ENCODE measurements around the gene SH3BP5L.

The SH3BP5L gene

GRCh38 chr1:248840946-248841345, 15.2 kb upstream of the SH3BP5L start:
- peak in 1 of 2 donors; percentile 73 for DNase-seq (ENCODE audit: low read depth in 2 of 2)
- H3K4me3 ChIP-seq (replicated peaks in 1 of 2; ENCODE audit: low read depth in 2 of 2, low read length in 2 of 2): no peak overlapping the region
- TF ChIP-seq CTCF (IDR thresholded peaks at IDR 0.05; ENCODE audit: low read depth, low read length): no peak

- TF ChIP-seq CTCF (IDR thresholded peaks at IDR 0.05; ENCODE audit: low read depth, low read length): no peak
- peak overlapping the region; percentile 80 to 87 for H3K4me3 ChIP-seq (replicated peaks in 1 of 2; ENCODE audit: low read depth in 2 of 2, low read length in 2 of 2)
- DNase-seq (ENCODE audit: low read depth in 2 of 2): no peak
Measured at GRCh38 chr1:248839168-248839555, 13.4 kb upstream of the SH3BP5L start.

GRCh38 chr1:248838357-248839167, 12.8 kb upstream of the SH3BP5L start:
- no peak for TF ChIP-seq CTCF (IDR thresholded peaks at IDR 0.05; ENCODE audit: low read depth, low read length)
- peak; percentile 87 to 92 for DNase-seq (ENCODE audit: low read depth in 2 of 2)
- H3K4me3 ChIP-seq (replicated peaks in 1 of 2; ENCODE audit: low read depth in 2 of 2, low read length in 2 of 2): peak overlapping the region; percentile 80 to 87

GRCh38 chr1:248837781-248838356, 12.2 kb upstream of the SH3BP5L start, which contains the start of gene ZNF672:
Gene ZNF672 (plus strand): TSS chr1:248838224. CDS start chr1:248847275, 9,051 bp downstream.
- TF ChIP-seq CTCF (IDR thresholded peaks at IDR 0.05; ENCODE audit: low read depth, low read length): no peak
- DNase-seq (ENCODE audit: low read depth in 2 of 2): peak; percentile 98 to 99
- peak within 1 kb of the TSS; percentile 80 to 87 for H3K4me3 ChIP-seq (replicated peaks in 1 of 2; ENCODE audit: low read depth in 2 of 2, low read length in 2 of 2)

- peak overlapping the region; percentile 68 to 80 for H3K4me3 ChIP-seq (replicated peaks in 1 of 2; ENCODE audit: low read depth in 2 of 2, low read length in 2 of 2)
- no peak for TF ChIP-seq CTCF (IDR thresholded peaks at IDR 0.05; ENCODE audit: low read depth, low read length)
- DNase-seq (ENCODE audit: low read depth in 2 of 2): no peak
Measured at GRCh38 chr1:248837045-248837780, 11.5 kb upstream of the SH3BP5L start.

GRCh38 chr1:248834343-248834940, 8.7 kb upstream of the SH3BP5L start:
- DNase-seq (ENCODE audit: low read depth in 2 of 2): no peak
- H3K4me3 ChIP-seq (replicated peaks in 1 of 2; ENCODE audit: low read depth in 2 of 2, low read length in 2 of 2): no peak overlapping the region
- no peak for TF ChIP-seq CTCF (IDR thresholded peaks at IDR 0.05; ENCODE audit: low read depth, low read length)

Measured in cardiac fibroblast (primary cell).